ENCODE data around the gene SLC39A10. TPM values are rescaled to one million over a fixed set of nuclear protein-coding genes. Genes with fewer than 3 reads are reported as not detected.

The SLC39A10 gene
- total and polyA plus RNA-seq, 9 of the 15 experiments (the other 6 are each of a cell fraction or from before 2014, with no cell fraction given): 12.5 to 40.1 (median 23.1) TPM

GRCh38 chr2:195613922-195614321 is 43.1 kb upstream of the SLC39A10 start (continued):
- no peak for TF ChIP-seq PRDM10 (IDR thresholded peaks at IDR 0.05; ENCODE audit: partially characterized antibody)
- TF ChIP-seq C11orf30 (IDR thresholded peaks at IDR 0.05; ENCODE audit: low read depth): no peak
- no peak for TF ChIP-seq ARID2 (IDR thresholded peaks at IDR 0.05)
- no peak for TF ChIP-seq ESRRB (CRISPR knock-in tag; IDR thresholded peaks at IDR 0.05; ENCODE audit: borderline replicate concordance)
- no peak for TF ChIP-seq GTF2F1 (IDR thresholded peaks at IDR 0.05; ENCODE audit: low read depth, low read length)
- no peak for TF ChIP-seq LARP7 (IDR thresholded peaks at IDR 0.05)
- TF ChIP-seq MAFK (IDR thresholded peaks at IDR 0.05; ENCODE audit: low read length): no peak
- no peak for TF ChIP-seq ZNF354B (CRISPR knock-in tag; IDR thresholded peaks at IDR 0.05)
- TF ChIP-seq GTF2E2 (tag; IDR thresholded peaks at IDR 0.05): no peak
- no peak; the same call in 1 of the 2 replicates for TF ChIP-seq EP400 (IDR thresholded peaks at IDR 0.05)
- peak; percentile 87 for TF ChIP-seq SMARCC2 (IDR thresholded peaks at IDR 0.05; ENCODE audit: low read depth)
- no peak for TF ChIP-seq NFRKB (IDR thresholded peaks at IDR 0.05; ENCODE audit: low read depth)
- no peak for TF ChIP-seq NCOA4 (IDR thresholded peaks at IDR 0.05; ENCODE audit: partially characterized antibody)
- peak; percentile 33; the same call in 1 of the 2 replicates for TF ChIP-seq RFX1 (IDR thresholded peaks at IDR 0.05)
- TF ChIP-seq HNRNPH1 (optimal IDR thresholded peaks at IDR 0.05; ENCODE audit: low read depth, low read length): no peak
- no peak for TF ChIP-seq SIN3B (IDR thresholded peaks at IDR 0.05; ENCODE audit: low read depth)
- 0 out of 2 replicates have a peak, but pooled peaks have one; percentile 32 for TF ChIP-seq MEF2A (IDR thresholded peaks at IDR 0.05; ENCODE audit: control insufficient read depth, low read depth, low read length)
- TF ChIP-seq KLF6 (CRISPR knock-in tag; IDR thresholded peaks at IDR 0.05; ENCODE audit: borderline replicate concordance): no peak
- no peak for TF ChIP-seq AFF4 (CRISPR knock-in tag; IDR thresholded peaks at IDR 0.05)
- no peak for TF ChIP-seq ZFPM2 (CRISPR knock-in tag; IDR thresholded peaks at IDR 0.05)
- no peak for TF ChIP-seq EGR1 (conservative IDR thresholded peaks at IDR 0.05)
- no peak for TF ChIP-seq ZNF551 (CRISPR knock-in tag; IDR thresholded peaks at IDR 0.05)
- peak; percentile 95 for TF ChIP-seq SMARCA4 (IDR thresholded peaks at IDR 0.05)
- TF ChIP-seq TAF9B (IDR thresholded peaks at IDR 0.05; ENCODE audit: partially characterized antibody): no peak
- TF ChIP-seq CREB1 (IDR thresholded peaks at IDR 0.05): peak; percentile 54; the same call in 1 of the 2 replicates
- TF ChIP-seq CREB1 (CRISPR knock-in tag; IDR thresholded peaks at IDR 0.05): no peak

All from K562 (cell line).